GM19099 (cell line): ENCODE results near the gene MTR.

Experiments used
- POLR2A ChIP-seq: IDR thresholded peaks from 3 replicates; pipeline ENCODE4 v1.6.1; 2011; ENCODE audit warnings: low read depth; ENCODE audit not compliant: insufficient read length; ENCODE audit errors: extremely low read depth

MTR gene

DNA sequence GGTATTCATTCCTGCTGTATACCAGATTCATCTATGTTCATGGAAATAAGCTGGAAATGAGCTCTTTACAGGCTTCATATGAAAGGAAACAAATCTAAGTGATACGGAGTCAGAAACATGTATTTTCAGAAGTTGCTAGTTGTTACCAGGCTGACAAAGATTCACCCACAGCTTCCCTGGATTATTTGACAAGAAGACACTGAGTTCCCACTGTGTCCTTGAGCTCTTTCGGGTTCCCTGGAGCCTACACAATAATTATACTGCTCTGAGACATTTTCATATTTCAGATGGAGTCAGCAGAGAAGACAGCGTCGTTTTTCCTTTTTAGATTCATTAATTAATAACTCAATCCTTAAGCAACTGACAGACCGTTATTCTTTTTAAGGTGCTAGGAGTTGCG lies 29.3 kb upstream of the MTR start:
- no peak for TF ChIP-seq POLR2A

DNA sequence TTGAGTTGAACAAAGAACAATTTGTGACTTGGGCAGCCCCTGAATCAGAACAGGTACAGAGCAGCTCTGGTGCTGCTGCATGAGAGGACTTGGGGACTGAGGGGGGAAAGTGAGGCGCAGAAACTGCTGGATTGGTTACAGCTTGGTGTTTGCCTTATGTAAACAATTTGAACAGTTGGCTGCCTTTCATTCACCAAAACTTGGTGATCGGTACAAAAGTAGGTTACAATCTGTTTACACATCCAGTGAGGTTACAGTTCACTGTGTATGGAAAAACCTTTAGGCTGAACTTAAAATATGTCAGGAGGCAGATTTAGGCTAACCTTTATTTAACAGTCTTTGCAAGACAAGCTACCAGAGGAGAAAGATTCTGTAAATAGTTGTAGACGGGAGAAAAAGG lies 28.6 kb upstream of the MTR start:
- no peak for TF ChIP-seq POLR2A

DNA sequence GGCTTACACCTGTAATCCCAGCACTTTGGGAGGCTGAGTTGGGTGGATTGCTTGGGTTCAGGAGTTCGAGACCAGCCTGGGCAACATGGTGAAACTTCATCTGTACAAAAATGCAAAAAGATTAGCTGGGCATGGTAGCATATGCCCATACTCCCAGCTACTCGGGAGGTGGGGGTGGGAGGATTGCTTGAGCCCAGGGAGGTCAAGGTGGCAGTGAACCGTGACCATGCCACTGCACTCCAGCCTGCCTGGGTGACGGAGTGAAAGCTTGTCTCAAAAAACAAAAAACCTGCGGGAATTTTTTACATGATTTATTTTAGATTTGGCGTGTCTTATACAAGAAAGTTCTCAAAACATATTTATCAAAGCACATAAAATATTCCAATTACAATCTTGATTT lies 27.8 kb upstream of the MTR start:
- TF ChIP-seq POLR2A: no peak

DNA sequence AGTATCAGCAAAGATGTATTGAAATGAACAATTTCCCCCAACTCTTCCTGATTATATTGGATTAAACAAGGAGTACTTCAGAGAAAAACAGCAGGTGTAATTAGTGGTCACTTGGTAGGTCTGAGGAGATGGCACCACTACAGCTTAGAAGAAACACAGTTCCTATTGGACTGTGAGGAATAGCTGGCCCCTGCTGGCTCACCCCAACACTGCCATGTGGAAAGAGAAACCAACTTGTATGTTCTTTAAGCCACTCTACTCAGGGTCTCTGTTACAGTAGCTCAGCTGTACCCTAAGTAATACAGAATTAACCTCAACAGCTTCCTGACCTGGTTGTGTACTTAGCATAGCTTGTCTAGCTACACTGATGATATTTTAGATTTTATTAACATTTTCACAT lies 26.5 kb upstream of the MTR start:
- TF ChIP-seq POLR2A: no peak

- no peak for TF ChIP-seq POLR2A
Observed at GRCh38 chr1:236773919-236774318, 21.2 kb upstream of the MTR start.

DNA sequence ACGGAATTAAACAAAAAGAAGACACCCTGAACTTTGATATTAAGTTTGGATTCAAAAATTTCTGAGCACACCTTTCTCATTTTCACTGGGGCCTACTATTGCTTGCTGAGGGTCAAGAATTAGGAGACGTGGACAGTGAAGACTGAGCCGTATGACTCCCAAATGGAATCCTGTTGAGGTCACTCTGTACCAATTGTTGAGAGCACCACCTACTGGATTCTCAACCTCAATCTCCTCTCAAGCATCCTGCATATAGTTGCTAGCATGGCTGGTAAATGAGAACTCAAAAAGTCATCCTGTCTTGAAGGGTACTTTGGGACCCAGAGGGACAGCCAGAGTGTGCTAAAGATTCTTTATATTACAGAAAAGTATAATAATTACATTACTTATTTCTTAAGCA lies 20.2 kb upstream of the MTR start:
- no peak for TF ChIP-seq POLR2A

DNA sequence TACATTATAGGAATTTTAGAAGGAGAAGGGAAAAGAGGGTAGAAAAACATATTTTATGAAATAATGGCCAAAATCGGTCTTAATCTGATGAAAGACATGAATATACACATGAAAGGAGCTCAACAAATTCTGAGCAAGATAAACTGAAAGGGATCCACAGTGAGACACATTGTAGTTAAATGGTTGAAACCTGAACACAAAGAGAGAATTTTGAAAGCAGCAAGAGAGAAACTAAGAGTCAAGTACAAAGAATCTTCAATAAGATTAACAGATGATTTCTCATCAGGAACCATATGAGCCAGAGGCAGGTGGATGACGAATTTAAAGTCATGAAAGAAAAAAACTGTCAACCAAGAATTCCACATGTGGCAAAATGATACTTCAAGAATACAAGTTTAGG lies 15.8 kb upstream of the MTR start:
- no peak for TF ChIP-seq POLR2A

DNA sequence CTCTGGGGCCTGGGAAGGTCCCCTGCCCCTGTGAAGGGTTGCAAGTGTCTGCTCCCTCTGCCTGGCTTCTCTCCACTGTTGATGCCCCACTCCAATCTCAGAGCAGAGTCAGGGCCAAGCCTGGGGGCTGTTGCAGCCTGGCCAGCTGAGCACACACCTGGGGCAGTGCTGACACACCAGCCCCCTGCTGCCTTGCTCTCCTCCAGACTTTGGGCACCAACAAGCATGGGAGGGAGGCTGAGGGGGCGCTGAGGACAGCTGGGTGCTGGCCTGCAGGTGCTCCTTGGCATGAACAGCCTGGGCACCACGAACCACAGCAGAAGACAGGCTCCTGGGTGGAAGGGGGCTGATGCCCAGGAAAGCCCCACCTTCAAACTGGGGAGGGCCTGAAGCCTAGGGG lies 9.6 kb upstream of the MTR start:
- TF ChIP-seq POLR2A: no peak

DNA sequence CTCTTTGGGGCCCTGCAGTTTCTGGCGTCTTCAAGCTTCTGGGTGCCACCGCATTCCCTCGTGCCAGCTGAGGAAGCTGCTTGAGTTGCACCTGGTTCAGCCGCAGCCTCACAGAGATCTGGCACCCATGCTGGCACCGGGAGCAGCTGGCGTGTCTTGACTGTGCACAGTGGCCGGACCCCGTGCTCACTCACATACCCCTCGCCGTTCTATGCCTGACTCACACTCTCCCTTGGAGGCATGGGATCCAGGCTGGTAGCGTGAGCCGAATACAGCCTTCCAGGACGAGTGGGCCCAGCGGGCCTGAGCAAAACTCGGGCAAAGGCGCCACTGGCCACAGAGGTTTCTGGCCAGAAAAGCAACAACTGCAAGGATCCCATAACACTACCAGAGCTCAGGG lies 8.6 kb upstream of the MTR start:
- no peak for TF ChIP-seq POLR2A

- TF ChIP-seq POLR2A: no peak
Observed at GRCh38 chr1:236794585-236795034, 482 bp upstream of the MTR start.

DNA sequence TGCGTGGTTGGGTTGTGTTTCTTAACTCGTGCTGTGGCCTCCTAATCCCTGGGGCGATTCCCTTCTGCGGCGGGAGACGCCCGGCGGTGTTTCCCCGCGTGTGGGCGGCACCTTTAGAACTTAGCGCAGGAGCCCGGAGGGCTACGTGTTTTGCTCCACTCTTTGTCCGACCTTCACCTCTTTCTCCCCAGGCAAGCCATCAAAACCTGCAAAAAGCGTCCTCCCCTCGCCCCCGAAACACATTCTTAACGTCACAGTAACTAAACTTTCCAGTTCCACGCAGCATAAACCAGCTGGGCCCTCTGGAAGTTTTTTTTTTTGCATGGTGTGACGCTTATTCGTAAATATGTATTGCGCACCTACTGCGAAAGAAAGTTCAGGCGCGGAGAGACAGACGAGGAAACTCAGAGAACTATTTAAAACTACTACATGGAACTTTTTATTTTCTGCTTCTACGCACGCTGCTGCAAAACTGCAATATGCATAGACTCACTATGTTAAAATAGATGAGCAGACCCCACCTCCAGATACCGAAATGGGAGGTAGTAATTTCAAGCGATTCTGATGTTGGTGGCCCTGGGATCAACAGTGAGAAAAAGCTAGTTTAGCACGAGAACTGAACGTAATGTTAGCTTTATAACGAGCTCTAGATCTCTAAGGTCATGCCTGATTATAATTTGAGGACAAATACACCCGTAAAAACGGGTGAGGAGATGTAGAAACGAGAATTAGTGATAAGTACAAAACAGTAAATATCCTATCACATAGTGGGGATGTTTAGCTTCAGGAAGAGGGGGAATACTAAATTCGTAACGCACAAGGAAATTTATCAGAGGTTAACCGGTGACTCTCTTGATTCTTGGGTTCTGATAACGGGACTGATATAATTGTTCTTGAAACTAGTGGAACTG lies 920 bp downstream of the MTR start:
- TF ChIP-seq POLR2A: no peak

DNA sequence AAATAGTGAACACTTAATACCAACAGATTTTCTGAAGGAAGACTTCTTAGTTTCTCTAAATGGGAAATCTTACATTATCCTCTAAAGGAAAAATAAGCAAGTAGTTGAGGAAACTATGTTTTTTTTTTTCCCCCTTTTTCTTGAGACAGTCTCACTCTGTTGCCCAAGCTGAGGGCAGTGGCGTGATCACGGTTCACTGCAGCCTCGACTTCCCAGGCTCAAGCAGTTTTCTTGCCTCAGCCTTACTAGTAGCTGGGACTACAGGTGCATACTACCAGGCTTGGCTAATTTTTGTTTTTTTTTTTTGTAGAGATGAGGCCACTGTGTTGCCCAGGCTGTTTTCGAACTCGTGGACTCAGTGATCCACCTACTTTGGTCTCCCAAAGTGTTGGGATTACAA lies 3.9 kb downstream of the MTR start:
- TF ChIP-seq POLR2A: no peak

DNA sequence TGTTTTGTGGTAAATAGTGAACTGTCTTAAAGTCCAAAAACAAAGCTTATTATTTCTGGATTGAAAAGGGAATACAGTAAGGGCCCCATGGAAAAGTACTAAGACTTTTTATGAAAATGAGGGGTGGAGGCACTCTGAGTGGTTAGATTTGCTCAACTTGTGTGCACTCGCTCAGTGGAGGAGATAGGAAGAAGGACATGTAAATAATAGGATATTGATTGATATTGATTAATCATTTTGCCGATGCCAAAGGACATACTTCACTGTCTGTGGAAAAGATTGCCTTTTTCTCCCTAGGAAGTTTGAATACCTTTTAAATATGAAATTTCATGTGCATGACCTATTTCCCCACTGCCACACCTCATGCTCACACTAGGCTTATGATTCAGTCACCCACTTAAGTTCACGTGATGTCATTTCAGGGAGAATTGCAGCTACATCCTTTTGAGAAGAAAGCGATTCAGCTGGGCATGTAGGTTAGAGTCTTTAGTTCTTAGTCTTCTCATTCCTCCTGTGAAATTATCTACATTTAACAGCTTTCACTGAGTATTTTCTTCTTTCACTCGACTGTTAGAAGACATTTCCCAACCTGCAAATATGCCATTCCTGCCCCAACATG lies 5.0 kb downstream of the MTR start:
- TF ChIP-seq POLR2A: no peak

- TF ChIP-seq POLR2A: no peak
Observed at GRCh38 chr1:236800623-236801022, 5.5 kb downstream of the MTR start.

DNA sequence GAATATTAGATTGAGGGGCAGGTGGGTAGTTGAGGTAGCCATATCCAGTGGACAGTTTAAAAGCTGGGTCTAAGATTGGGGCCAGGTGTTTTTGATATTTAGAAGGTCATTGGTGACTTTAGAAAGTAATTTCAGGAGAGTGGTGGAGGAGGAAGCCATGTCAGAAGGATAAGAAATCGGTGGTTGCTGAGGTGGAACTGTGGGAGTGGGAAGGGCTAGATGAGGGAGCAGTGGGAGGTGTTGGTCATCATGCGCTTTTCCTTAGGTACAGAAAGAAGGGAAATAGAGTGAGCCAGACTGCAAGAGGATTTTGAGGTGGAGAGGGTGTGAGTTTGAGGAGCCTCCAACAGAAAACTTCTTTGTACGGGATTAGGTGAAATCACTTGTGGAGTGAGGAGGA lies 7.2 kb downstream of the MTR start:
- no peak for TF ChIP-seq POLR2A

DNA sequence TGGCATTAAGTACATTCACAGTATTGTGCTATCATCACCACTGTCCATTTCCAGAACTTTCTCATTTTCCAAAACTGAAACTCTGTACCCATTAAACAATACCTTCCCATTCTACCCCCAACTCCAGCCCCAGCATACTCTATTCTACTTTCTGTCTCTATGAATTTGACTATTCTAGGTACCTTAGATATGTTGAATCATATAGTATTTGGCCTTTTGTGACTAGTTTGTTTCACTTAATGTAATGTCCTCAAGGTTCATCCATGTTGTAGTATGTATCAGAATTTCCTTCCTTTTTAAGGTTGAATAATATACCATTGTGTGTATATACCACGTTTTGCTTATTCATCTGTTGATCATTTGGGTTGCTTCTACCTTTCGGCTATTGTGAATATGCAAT lies 11.5 kb downstream of the MTR start:
- no peak for TF ChIP-seq POLR2A
